B cell (primary cell): ENCODE data around the gene CLEC18C.
"Not testable (repeated sequence)": the region's sequence is repeated elsewhere in the genome, so short reads cannot be mapped to it uniquely, and the experiment has no call there.

Experiments
- EZH2 ChIP-seq: IDR thresholded peaks from 2 replicates; pipeline ENCODE4 v1.6.1; 2012; ENCODE audit warnings: borderline replicate concordance, low read depth, mild to moderate bottlenecking, moderate library complexity, low read length; ENCODE audit not compliant: insufficient read depth, poor library complexity, severe bottlenecking
- TF ChIP-seq, protein P1 (sequence below): fragments of 200-600 bp; IDR thresholded peaks from one replicate; pipeline ENCODE4 v1.8.0; 2022; ENCODE audit warnings: antibody characterized with exemption, mild to moderate bottlenecking

- TF ChIP-seq, protein P1, sequence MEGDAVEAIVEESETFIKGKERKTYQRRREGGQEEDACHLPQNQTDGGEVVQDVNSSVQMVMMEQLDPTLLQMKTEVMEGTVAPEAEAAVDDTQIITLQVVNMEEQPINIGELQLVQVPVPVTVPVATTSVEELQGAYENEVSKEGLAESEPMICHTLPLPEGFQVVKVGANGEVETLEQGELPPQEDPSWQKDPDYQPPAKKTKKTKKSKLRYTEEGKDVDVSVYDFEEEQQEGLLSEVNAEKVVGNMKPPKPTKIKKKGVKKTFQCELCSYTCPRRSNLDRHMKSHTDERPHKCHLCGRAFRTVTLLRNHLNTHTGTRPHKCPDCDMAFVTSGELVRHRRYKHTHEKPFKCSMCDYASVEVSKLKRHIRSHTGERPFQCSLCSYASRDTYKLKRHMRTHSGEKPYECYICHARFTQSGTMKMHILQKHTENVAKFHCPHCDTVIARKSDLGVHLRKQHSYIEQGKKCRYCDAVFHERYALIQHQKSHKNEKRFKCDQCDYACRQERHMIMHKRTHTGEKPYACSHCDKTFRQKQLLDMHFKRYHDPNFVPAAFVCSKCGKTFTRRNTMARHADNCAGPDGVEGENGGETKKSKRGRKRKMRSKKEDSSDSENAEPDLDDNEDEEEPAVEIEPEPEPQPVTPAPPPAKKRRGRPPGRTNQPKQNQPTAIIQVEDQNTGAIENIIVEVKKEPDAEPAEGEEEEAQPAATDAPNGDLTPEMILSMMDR: not testable (repeated sequence)
- TF ChIP-seq EZH2: not testable (repeated sequence)
These were observed 51.1 kb downstream of the CLEC18C start for GRCh38 chr16:70224645-70225044.
